NCI-H345 (cell line): ENCODE data around the gene ANOS1.
"Not testable (repeated sequence)": the region's sequence is repeated elsewhere in the genome, so short reads cannot be mapped to it uniquely, and the experiment has no call there.

ENCODE experiments used
- DNase-seq: peaks from one replicate; lab custom pipeline; 2025; lab: John Stamatoyannopoulos, UW

Gene ANOS1

DNA sequence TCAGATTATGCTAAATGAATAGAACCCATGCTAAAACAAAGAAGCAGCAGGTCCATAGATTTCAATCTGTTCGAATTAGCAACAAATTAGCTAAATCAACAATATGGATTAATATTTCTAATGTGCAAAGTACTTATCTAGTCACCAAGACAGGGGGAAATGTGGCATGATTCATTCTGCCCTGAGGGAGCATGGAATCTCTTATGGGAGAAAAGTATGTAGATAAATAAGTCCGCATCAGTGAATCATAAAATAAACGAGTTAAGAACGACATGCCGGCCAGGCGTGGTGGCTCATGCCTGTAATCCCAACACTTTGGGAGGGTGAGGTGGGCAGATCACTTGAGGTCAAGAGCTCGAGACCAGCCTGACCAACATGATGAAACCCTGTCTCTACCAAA lies 102.1 kb downstream of the ANOS1 start:
- DNase-seq: no peak

DNA sequence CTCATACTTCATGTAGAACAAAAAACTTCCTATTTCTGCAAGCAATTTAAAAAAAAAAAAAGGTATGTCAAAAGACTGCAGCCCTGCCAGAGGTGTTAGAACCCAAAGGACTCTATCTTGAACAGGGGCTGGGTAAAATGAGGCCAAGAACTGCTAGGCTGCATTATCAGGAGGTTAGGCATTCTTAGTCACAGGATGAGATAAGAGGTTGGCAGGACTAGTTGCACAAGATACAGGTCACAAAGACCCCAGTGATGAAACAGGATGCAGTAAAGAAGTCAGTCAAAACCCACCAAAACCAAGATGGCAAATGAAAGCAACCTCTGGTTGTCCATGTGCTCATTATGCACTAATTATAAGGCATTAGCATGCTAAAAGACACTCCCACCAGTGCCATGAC lies 104.1 kb downstream of the ANOS1 start:
- DNase-seq: no peak

GRCh38 chrX:8607326-8607725 lies 124.6 kb downstream of the ANOS1 start:
- DNase-seq: no peak

- DNase-seq: no peak
Measured at GRCh38 chrX:8604131-8604530, 127.8 kb downstream of the ANOS1 start.

- no peak for DNase-seq
Measured at GRCh38 chrX:8591501-8591900, 140.4 kb downstream of the ANOS1 start.

DNA sequence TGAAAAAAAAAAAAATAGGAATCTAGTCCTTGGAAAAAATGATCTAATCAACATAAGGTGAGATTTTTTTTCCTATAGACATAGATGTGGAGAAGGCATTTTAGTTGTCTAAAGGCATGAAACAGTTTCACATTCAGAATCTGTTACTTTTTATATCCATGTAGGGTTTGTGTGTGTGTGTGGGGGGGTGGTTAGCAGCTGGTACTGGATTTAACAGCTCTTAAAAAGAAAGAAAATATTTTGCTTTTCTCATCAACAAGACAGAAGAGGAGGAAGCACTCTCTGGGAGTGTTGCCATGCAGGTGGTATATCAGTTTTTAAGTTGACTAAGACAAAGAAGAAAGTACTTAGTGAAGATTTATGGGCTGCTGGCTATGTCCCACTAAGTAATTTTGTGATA lies 145.0 kb downstream of the ANOS1 start:
- DNase-seq: no peak

DNA sequence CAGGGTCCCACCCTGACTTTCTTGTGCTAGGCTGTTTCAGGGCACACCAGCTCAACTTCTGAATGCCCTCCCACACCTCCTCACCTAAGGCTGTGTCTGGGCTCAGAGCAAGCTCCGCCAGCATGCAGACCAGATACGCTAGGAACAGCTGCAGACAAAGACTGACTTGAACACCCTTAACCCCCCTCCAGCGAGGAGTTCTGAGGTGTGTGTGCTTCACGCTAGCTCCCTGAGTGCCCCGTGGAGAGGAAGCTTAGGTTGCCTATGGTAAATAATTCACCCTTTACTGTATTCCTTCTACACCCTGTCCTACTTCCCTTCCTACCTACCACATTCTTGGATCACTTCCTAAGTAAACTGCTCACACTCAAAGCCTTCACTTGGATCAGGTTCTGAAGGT lies 152.3 kb downstream of the ANOS1 start:
- no peak for DNase-seq

GRCh38 chrX:8576821-8577220 lies 155.1 kb downstream of the ANOS1 start:
- DNase-seq: no peak

DNA sequence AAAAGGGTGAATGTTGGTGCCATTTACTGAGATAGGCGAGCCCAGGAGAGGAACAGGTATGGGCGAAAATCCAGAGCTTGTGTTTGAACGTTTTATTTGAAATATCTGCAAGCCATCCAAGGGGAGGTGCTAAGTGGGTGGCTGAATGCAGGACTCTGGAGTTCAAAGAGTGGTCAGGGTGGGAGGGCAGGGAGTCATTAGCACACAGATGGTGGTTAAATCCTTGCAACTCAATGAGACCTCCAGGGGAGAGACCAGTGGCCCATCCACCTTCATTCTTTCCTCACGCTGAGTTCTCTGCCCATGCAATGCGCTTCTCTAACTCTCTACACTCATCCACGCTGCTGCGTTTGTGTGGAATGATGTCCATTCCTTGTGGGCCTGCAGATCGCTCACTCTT lies 166.2 kb downstream of the ANOS1 start:
- no peak for DNase-seq

DNA sequence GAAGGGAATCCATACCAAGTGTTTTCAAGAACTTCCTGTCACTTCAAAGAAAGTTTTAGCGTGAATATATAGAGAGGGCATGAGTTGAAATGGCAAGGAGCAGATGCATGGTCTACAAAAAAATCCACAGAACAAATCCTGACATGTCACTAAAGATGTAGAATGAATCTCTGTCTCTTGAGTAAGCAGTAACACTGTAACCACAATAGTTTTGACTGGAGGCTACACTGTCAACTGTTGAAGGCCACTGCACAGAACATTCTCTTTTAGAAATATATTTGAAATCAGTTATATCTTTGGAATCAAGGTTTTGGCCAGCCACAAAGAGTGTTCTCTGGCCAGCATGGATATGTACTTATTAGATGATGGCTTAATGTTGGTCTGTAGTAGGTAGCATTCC lies 183.5 kb downstream of the ANOS1 start:
- DNase-seq: no peak

GRCh38 chrX:8546715-8547114 lies 185.2 kb downstream of the ANOS1 start:
- DNase-seq: no peak

GRCh38 chrX:8520791-8521190 lies 211.1 kb downstream of the ANOS1 start:
- DNase-seq: peak; percentile 38

DNA sequence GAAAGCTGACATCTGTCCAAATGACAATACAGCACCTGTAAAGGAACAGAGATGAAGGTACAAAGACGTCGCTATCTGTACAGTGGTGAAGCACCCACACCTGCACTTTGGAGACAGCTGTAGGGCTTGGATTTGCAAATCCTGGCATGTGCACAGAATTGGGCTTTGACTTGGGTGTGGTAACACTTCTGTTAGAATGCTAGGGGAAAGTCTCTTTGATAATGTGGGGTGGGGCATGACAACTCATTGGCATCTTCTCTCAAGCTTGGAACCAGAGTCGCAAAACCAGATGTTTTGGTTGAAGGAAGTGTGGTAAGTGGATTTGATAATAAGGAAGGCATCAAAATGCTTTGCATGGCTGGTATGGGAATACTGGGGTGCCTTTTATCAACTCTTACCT lies 211.8 kb downstream of the ANOS1 start:
- DNase-seq: peak; percentile 65

- no peak for DNase-seq
Measured at GRCh38 chrX:8504451-8504850, 227.5 kb downstream of the ANOS1 start.

DNA sequence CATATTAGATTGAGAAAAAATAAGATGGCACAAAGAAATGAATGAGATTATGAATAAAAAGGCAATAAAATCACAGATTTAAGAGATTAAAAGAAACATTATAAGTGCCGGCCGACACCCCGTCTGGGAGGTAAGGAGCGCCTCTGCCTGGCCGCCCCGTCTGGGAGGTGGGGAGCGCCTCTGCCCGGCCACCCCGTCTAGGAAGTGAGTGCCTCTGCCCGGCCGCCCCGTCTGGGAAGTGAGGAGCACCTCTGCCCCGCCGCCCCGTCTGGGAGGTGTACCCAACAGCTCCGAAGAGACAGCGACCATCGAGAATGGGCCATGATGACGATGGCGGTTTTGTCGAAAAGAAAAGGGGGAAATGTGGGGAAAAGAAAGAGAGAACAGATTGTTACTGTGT lies 229.8 kb downstream of the ANOS1 start:
- not testable (repeated sequence) for DNase-seq

- DNase-seq: no peak
Measured at GRCh38 chrX:8500203-8500602, 231.7 kb downstream of the ANOS1 start.

- not testable (repeated sequence) for DNase-seq
Measured at GRCh38 chrX:8495036-8495435, 236.9 kb downstream of the ANOS1 start.

DNA sequence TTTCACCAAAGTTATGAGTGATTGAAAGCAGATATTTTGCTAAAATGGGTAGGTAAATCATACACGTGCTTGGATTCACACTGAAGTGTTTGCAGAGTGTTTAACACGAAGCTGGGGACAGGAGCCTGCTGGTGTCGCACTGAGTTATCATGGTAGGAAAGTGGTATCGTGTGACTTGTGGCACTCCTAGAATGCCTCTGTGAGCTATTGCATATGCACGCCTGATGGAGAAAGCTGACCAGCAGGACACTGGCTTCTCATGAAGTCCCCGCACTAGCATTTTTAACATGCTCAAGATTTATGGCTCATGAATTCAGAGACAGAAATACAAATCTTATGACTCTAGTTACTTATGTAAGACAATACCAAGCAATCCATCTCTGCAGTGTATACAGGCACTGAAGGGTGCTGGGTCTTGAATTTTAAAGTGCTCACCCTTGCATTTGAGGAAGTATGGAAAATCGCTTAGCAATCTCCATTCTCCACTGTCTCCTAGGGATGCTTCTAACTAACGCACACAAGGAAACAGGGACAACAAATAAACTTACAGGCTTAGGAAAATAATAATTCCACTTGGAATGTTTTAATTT lies 247.5 kb downstream of the ANOS1 start:
- no peak for DNase-seq
